Kidney capillary endothelial cell (primary cell): ENCODE data around the gene INHBA.

Experiments used
- DNase-seq: peaks from one replicate; pipeline ENCODE4 v3.0.0-alpha.2; 2018; ENCODE audit warnings: low spot score

INHBA gene

GRCh38 chr7:41702635-41703371, at the start of gene INHBA:
Gene INHBA, minus strand, starts transcription at chr7:41703090. Its CDS starts 2,716 bp downstream, at chr7:41700374.
- DNase-seq: peak; percentile 40

- DNase-seq: no peak
These were observed 49.7 kb upstream of the INHBA start for GRCh38 chr7:41752615-41753014.

GRCh38 chr7:41750661-41751540, 48.0 kb upstream of the INHBA start:
- DNase-seq: no peak

- DNase-seq: no peak
These were observed 45.1 kb upstream of the INHBA start for GRCh38 chr7:41747961-41748360.

GRCh38 chr7:41745451-41745850, 42.6 kb upstream of the INHBA start:
- DNase-seq: no peak

- no peak for DNase-seq
These were observed 41.3 kb upstream of the INHBA start for GRCh38 chr7:41744161-41744560.

GRCh38 chr7:41742401-41743020, 39.6 kb upstream of the INHBA start:
- no peak for DNase-seq

- DNase-seq: no peak
These were observed 35.9 kb upstream of the INHBA start for GRCh38 chr7:41738806-41739205.

GRCh38 chr7:41738336-41738735, 35.4 kb upstream of the INHBA start:
- peak; percentile 3 for DNase-seq

GRCh38 chr7:41735206-41735605, 32.3 kb upstream of the INHBA start:
- no peak for DNase-seq

GRCh38 chr7:41732843-41733306, 30.0 kb upstream of the INHBA start:
- peak; percentile 58 for DNase-seq

GRCh38 chr7:41732436-41732785, 29.5 kb upstream of the INHBA start:
- peak; percentile 13 for DNase-seq

GRCh38 chr7:41731493-41732435, 28.9 kb upstream of the INHBA start:
- DNase-seq: peak; percentile 11

- DNase-seq: no peak
These were observed 27.8 kb upstream of the INHBA start for GRCh38 chr7:41730668-41731067.

- peak; percentile 9 for DNase-seq
These were observed 27.3 kb upstream of the INHBA start for GRCh38 chr7:41730161-41730560.

GRCh38 chr7:41729059-41729458, 26.2 kb upstream of the INHBA start:
- no peak for DNase-seq

GRCh38 chr7:41725013-41725412, 22.1 kb upstream of the INHBA start:
- DNase-seq: no peak

- no peak for DNase-seq
These were observed 18.0 kb upstream of the INHBA start for GRCh38 chr7:41720886-41721285.

- DNase-seq: no peak
These were observed 17.2 kb upstream of the INHBA start for GRCh38 chr7:41720046-41720445.

- DNase-seq: no peak
These were observed 13.8 kb upstream of the INHBA start for GRCh38 chr7:41716691-41717090.

- DNase-seq: no peak
These were observed 12.1 kb upstream of the INHBA start for GRCh38 chr7:41715000-41715399.
